Ovary (tissue), 9 donors: ENCODE results near the gene ERG. TPM values are rescaled to one million over a fixed set of nuclear protein-coding genes. Genes with fewer than 3 reads are reported as not detected.

ENCODE experiments used
- DNase-seq, 5 donors: peaks; one replicate each; pipeline ENCODE4 v3.0.0-alpha.2; 2019 to 2020
- H3K27ac ChIP-seq, 2 donors: fragments of 200-600 bp; one replicate each; pipeline versions ENCODE4 v1.5.1 to v1.8.0; 2019 to 2022
- H3K27me3 ChIP-seq: fragments of 200-600 bp; one replicate; pipeline ENCODE4 v1.8.0; 2022
- H3K36me3 ChIP-seq: fragments of 200-600 bp; sonication (generic); one replicate; pipeline ENCODE4 v1.5.1; 2019
- H3K4me1 ChIP-seq: one replicate; pipeline ENCODE4 v1.8.1; 2013; ENCODE audit warnings: mild to moderate bottlenecking, moderate library complexity; ENCODE audit not compliant: insufficient read depth
- H3K4me3 ChIP-seq: fragments of 200-600 bp; sonication (generic); one replicate; pipeline ENCODE4 v1.5.1; 2017
- H3K9me3 ChIP-seq, 2 donors: fragments of 200-600 bp in 1 of 2; sonication (generic) in 1 of 2; one replicate each; pipeline versions ENCODE4 v1.5.1 to v1.8.1; 2013 to 2019; ENCODE audit warnings: mild to moderate bottlenecking in 1 of 2, moderate library complexity in 1 of 2
- EP300 ChIP-seq: sonication (generic); formaldehyde crosslinking; IDR thresholded peaks from one replicate; pipeline ENCODE4 v1.6.1; 2017; ENCODE audit warnings: antibody characterized with exemption
- POLR2A ChIP-seq: fragments of 450-650 bp; IDR thresholded peaks from one replicate; pipeline ENCODE4 v1.6.1; 2017; ENCODE audit warnings: antibody characterized with exemption, mild to moderate bottlenecking, moderate library complexity
- WGBS, 3 donors: extraction: QIAGEN DNeasy Blood & Tissue Kit in 1 of 3; methylation state at CpG; one replicate each; pipeline versions ENCODE4 v1.1.5 to v1.1.7; 2013 to 2017; 5-methylcytosine and 5-hydroxymethylcytosine counted together
- intact Hi-C, 4 donors: fragments of 100-400 bp; cut with DNase I; formaldehyde crosslinking; loops; one replicate each; pipeline versions ENCODE4 v1.11.0 to v1.15.1; 2022 to 2023
- polyA plus RNA-seq, 2 donors: library from polyadenylated mRNA; stranded (reverse); fragments of 200-250 nt in 1 of 2; fragments of 350-450 nt in 1 of 2; fragmentation: Illumina TruSeq in 1 of 2; extraction: RNeasy Lipid Tissue Mini Kit (QIAGEN cat#74804) in 1 of 2; gene quantifications; one replicate each; pipeline ENCODE4 v1.2.3, GENCODE V29; 2013 to 2014
- total RNA-seq, 7 donors: library from RNA; depleted of rRNA in 2 of 7; stranded (reverse); fragments of >200 nt in 2 of 7; fragmentation: NEBNext Ultra II Directional in 3 of 7; extraction: Animal tissue kit (Norgen Biotek cat#: 25700) in 3 of 7; gene quantifications; one replicate each; pipeline versions ENCODE4 v1.1.0 to v1.2.4, GENCODE V29; 2016 to 2023
- TF ChIP-seq, protein P1 (sequence below), 3 donors: fragments of 450-650 bp in 2 of 3; fragments of 200-600 bp in 1 of 3; IDR thresholded peaks; one replicate each; pipeline versions ENCODE4 v1.5.1 to v1.8.0; 2016 to 2022; ENCODE audit warnings: antibody characterized with exemption in 3 of 3, mild to moderate bottlenecking in 1 of 3
- donor health status: DM: no; HTN: no; CAD: no; lungs with moderate emphysema.
- donor health status: DM: no; HTN: no; CAD: no.
- donor health status: Bipolar disorder and iron deficiency.
- donor health status: DM: yes; HTN: yes; CAD: no.
- donor health status: DM: no; HTN: no; CAD: no.
- donor health status: DM: yes; HTN: yes; CAD: no.

The ERG gene
- total and polyA plus RNA-seq, 9 donors, result 3.8 to 23.1 (median 9.5) TPM

DNA sequence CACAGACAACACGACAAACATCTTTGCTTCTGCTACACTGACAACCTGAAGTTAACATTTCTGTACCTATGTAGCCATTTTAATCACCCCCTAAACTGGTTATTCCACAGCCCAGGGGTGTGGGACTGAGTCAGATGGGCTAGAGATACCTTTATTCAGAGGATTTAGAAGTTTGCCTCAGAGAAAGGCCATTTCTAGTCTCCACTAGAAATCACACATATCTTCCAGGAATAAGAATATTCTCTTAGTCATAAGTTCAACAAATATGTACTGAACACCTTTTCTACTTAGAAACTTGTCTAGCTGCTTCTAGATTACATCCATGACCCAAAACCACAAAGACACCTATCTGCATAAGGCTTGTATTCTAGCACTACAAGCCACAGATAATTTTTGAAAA lies 38.8 kb downstream of the ERG start:
- no peaks in the 10 kb centered on the region for H3K9me3 ChIP-seq
- no peak overlapping the region for H3K4me3 ChIP-seq
- no peak for DNase-seq
- no peaks in the 10 kb centered on the region for H3K36me3 ChIP-seq
- no peak overlapping the region for H3K27ac ChIP-seq
- TF ChIP-seq, protein P1, sequence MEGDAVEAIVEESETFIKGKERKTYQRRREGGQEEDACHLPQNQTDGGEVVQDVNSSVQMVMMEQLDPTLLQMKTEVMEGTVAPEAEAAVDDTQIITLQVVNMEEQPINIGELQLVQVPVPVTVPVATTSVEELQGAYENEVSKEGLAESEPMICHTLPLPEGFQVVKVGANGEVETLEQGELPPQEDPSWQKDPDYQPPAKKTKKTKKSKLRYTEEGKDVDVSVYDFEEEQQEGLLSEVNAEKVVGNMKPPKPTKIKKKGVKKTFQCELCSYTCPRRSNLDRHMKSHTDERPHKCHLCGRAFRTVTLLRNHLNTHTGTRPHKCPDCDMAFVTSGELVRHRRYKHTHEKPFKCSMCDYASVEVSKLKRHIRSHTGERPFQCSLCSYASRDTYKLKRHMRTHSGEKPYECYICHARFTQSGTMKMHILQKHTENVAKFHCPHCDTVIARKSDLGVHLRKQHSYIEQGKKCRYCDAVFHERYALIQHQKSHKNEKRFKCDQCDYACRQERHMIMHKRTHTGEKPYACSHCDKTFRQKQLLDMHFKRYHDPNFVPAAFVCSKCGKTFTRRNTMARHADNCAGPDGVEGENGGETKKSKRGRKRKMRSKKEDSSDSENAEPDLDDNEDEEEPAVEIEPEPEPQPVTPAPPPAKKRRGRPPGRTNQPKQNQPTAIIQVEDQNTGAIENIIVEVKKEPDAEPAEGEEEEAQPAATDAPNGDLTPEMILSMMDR (IDR thresholded peaks at IDR 0.05), result no peak
- TF ChIP-seq POLR2A, result no peak
- H3K4me1 ChIP-seq, result no peaks in the 10 kb centered on the region
- intact Hi-C loops, result no loop called here
- 90 to 97% (median 95%) methylated on average over 1 of the region's 1 CpG for WGBS, 3 donors
- H3K27me3 ChIP-seq, result no peaks in the 10 kb centered on the region

DNA sequence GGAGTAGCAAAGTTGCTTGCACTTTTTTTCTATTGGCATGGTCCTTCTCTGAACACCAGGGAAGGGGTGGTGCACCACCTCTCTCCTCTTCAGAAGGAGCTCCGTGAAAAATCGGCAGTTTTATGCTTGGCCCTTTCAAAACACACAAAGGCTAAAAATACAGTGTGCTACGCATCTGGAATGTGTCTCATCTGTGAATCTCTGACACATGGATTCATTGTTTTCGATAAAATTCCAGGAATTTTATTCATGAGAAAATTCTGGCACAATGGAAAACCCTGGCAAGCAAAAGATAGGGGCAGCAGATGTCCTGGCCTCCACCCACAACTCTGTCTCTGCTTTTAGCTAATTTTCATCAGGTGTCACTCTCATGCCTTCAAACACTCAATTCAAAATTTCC lies 42.9 kb downstream of the ERG start:
- no peaks in the 10 kb centered on the region for H3K4me1 ChIP-seq
- TF ChIP-seq POLR2A (no peak), EP300 (no peak)
- TF ChIP-seq, protein P1 (IDR thresholded peaks at IDR 0.05), result no peak
- intact Hi-C loops, result no loop called here
- no peaks in the 10 kb centered on the region for H3K36me3 ChIP-seq
- H3K27me3 ChIP-seq, result no peaks in the 10 kb centered on the region
- H3K4me3 ChIP-seq, result no peak overlapping the region
- H3K9me3 ChIP-seq, result no peaks in the 10 kb centered on the region
- 12 to 31% (median 19%) methylated on average over 4 of the region's 4 CpGs for WGBS, 3 donors
- H3K27ac ChIP-seq, result no peak overlapping the region
- DNase-seq, result no peak

DNA sequence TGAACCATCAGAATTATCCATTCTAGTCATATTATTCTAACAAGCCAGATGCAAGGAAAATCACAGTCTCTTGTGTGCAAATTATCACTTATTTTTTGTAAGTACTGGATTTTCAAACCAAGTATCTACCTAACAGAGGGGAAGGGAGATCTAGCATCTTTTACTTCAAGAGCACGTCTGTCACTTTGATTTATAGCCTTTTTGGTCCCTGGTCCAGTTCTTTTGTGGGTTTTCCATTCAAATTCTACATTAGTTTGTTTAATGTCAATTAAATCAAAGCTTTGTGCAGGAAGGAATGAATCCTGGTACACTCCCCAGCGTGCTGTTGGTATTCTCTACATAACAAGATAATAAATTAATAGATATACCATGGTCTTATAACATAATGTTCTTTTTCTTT lies 43.6 kb downstream of the ERG start:
- no peaks in the 10 kb centered on the region for H3K4me1 ChIP-seq

DNA sequence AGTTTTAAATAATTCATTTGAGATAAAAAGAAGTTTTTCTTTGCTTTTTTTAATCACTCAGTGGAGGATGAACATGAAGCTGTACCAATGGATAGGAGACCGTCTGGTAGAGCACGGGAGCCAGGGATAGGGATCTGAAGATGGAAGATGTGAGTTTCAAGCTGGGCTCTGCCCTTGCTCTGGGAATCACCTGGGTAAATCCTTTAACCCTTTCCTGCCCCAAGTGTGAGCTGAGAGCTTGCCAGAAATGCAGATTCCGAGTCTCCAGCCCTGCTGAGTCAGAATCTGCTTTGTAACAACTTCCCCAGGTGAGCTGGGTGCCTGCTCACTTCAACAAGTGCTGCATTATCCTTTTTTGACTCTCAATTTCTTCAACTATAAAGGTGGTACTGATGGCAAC lies 44.1 kb downstream of the ERG start:
- H3K4me3 ChIP-seq, result no peak overlapping the region
- no peaks in the 10 kb centered on the region for H3K9me3 ChIP-seq
- intact Hi-C loops, result no loop called here
- no peaks in the 10 kb centered on the region for H3K4me1 ChIP-seq
- H3K27ac ChIP-seq, result no peak overlapping the region
- no peak for TF ChIP-seq EP300
- TF ChIP-seq, protein P1 (IDR thresholded peaks at IDR 0.05), result no peak
- TF ChIP-seq POLR2A, result no peak
- no peak for DNase-seq
- WGBS, 3 donors, result 51 to 55% (median 55%) methylated on average over 3 of the region's 3 CpGs
- H3K36me3 ChIP-seq, result no peaks in the 10 kb centered on the region
- no peaks in the 10 kb centered on the region for H3K27me3 ChIP-seq

More for the DNA sequence above, 43.6 kb downstream of the ERG start:
- no peaks in the 10 kb centered on the region for H3K36me3 ChIP-seq
- no peak overlapping the region for H3K27ac ChIP-seq
- no peaks in the 10 kb centered on the region for H3K27me3 ChIP-seq
- 79 to 86% (median 83%) methylated on average over 2 of the region's 2 CpGs for WGBS, 3 donors
- intact Hi-C loops, result no loop called here
- TF ChIP-seq POLR2A, result no peak
- no peak for TF ChIP-seq EP300
- TF ChIP-seq, protein P1 (IDR thresholded peaks at IDR 0.05), result no peak
- no peaks in the 10 kb centered on the region for H3K9me3 ChIP-seq
- H3K4me3 ChIP-seq, result no peak overlapping the region
- no peak for DNase-seq
